ENCODE measurements around the gene ABO. TPM values are rescaled to one million over a fixed set of nuclear protein-coding genes. Genes with fewer than 3 reads are reported as not detected.
"Not testable (repeated sequence)": the region's sequence is repeated elsewhere in the genome, so short reads cannot be mapped to it uniquely, and the experiment has no call there.

The ABO gene
- total and polyA plus RNA-seq, 8 donors = 2.6 to 7.9 (median 5.0) TPM

DNA sequence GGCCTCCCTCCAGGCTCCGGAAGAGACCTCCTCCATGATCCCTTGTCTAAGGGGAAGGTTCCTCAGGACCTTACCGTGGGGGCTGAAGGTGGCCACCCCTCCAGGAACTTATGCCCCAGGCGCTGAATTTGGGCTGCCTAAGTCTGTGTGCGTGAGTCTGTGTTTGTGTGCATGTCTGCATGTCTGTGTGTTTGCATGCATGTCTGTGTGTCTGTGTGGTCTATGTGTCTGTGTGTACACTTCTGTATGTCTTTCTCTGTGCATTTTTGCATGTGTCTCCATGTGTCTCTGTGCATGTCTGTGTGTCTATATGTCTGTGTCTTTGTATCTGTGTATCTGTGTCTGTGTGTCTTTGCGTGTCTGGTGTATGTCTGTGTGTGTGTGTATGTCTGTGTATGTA is 20.5 kb downstream of the ABO start:
- DNase-seq = no peak
- ATAC-seq = no peak
- Histone ChIP-seq H3K4me1 (peaks cover 0 to 6% of the 10 kb centered on the region in 2 donors), H3K9me3 (no peaks in the 10 kb centered on the region), H3K4me3 (no peak overlapping the region), H3K27ac (no peak overlapping the region), H3K36me3 (no peaks in the 10 kb centered on the region), H3K27me3 (no peaks in the 10 kb centered on the region)
- no peak for TF ChIP-seq CTCF (IDR thresholded peaks at IDR 0.05)
- intact Hi-C loops (cut with DNase I) = no loop called here

- peaks cover 0 to 6% of the 10 kb centered on the region in 2 donors for H3K4me1 ChIP-seq
- no peak for ATAC-seq
- H3K27ac ChIP-seq = peak overlapping the region; percentile 73 to 82
- H3K36me3 ChIP-seq = no peaks in the 10 kb centered on the region
- H3K27me3 ChIP-seq = no peaks in the 10 kb centered on the region
- TF ChIP-seq CTCF (IDR thresholded peaks at IDR 0.05) = no peak
- no peaks in the 10 kb centered on the region for H3K9me3 ChIP-seq
- H3K4me3 ChIP-seq = no peak overlapping the region
- DNase-seq = no peak
- intact Hi-C loops (cut with DNase I) = no loop called here
Observed at GRCh38 chr9:133253268-133253667, 21.7 kb downstream of the ABO start.

DNA sequence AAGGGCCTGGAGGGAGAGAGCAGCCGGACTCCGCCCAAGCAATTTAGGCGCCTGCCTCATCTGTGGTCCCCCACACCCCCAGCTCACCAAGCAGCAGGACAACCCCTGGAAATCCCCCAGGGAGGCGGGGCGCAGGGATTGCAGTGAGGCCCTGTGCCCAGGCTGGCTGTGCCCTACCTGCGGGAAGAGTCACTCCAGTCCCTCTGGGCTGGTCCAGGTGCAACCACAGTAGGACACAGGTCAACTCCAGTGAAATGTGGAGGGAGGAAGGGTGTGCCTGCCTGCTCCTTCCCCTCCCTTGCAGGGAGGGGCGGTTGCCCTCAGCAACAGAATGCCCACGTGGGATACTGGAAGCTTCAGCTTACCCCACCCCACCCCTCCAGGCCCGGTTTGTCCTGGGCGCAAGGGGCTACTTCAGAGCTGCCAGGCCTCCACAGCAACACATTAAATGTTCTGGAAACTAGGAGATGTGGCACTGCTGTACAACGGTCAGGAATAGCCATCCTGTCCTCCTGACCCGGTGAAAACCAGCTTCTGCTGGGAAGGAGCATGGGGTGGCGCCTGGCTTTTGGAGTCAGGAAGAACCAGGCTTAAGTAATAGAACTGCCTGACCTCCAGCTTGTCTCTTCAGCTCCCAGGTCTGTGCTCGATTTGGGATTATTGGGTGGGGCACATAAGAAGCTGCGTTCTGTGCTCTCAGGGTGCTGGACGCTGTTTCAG is 22.5 kb downstream of the ABO start:
- Histone ChIP-seq H3K4me3 (peak overlapping the region; percentile 8 to 35), H3K27ac (peak overlapping the region; percentile 73 to 82), H3K4me1 (peaks cover 0 to 6% of the 10 kb centered on the region in 2 donors), H3K9me3 (no peaks in the 10 kb centered on the region), H3K36me3 (no peaks in the 10 kb centered on the region), H3K27me3 (no peaks in the 10 kb centered on the region)
- TF ChIP-seq CTCF (IDR thresholded peaks at IDR 0.05) = no peak
- ATAC-seq (peak; percentile 94), DNase-seq (peak in 3 of 4 donors; percentile 37 to 89 (median 85))
- intact Hi-C loops (cut with DNase I) = no loop called here

DNA sequence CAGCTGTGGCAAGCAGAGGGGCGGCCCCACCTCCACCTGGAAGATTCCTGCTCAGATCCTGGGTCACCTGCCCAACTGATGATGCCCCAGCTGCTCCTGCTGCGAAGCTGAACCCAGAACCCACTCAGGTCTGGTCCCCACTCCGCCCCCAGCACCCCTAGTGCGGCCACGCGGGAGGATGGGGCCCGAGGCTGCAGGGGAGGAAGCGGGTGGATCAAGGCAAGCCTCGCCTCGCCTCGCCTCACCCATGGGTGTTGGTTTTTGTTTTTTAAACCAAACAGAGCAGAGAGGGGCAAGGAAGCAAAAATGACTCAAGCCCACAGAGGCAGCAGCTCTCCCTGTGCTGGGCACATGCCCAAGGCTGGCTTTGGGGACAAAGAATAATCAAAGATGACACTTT is 23.2 kb downstream of the ABO start:
- TF ChIP-seq CTCF (IDR thresholded peaks at IDR 0.05) = no peak
- peak overlapping the region; percentile 8 to 35 for H3K4me3 ChIP-seq
- ATAC-seq = peak; percentile 7
- H3K27me3 ChIP-seq = no peaks in the 10 kb centered on the region
- no peaks in the 10 kb centered on the region for H3K9me3 ChIP-seq
- peaks cover 0 to 6% of the 10 kb centered on the region in 2 donors for H3K4me1 ChIP-seq
- intact Hi-C loops (cut with DNase I) = no loop called here
- no peaks in the 10 kb centered on the region for H3K36me3 ChIP-seq
- DNase-seq = no peak
- peak overlapping the region; percentile 73 to 82 for H3K27ac ChIP-seq

DNA sequence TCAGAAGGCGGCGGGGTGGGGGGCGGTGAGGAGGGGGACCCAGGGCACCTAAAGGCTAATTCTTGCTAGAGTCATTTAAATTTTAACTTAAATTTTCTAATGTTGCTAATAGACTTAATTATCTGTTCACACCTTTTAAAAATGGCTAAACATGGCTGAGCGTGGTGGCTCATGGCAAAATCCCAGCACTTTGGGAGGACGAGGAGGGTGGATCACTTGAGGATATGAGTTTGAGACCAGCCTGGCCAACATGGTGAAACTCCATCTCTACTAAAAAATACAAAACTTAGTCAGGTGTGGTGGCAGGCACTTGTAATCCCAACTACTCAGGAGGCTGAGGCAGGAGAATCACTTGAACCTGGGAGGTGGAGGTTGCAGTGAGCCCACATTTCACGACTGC is 23.8 kb downstream of the ABO start:
- peak overlapping the region; percentile 73 to 82 for H3K27ac ChIP-seq
- DNase-seq; H3K9me3 ChIP-seq; intact Hi-C loops (cut with DNase I); H3K36me3 ChIP-seq; H3K27me3 ChIP-seq; H3K4me1 ChIP-seq; ATAC-seq: not testable (repeated sequence)
- peak overlapping the region in 1 of 2 donors; percentile 35 for H3K4me3 ChIP-seq
